ENCODE data around the gene THSD4.
A peak's percentile ranks its signal among the peaks of the same experiment; 100 is the strongest.

THSD4 gene

GRCh38 chr15:71194286-71194685 is 79.0 kb downstream of the THSD4 start:
- TF ChIP-seq, protein P1, sequence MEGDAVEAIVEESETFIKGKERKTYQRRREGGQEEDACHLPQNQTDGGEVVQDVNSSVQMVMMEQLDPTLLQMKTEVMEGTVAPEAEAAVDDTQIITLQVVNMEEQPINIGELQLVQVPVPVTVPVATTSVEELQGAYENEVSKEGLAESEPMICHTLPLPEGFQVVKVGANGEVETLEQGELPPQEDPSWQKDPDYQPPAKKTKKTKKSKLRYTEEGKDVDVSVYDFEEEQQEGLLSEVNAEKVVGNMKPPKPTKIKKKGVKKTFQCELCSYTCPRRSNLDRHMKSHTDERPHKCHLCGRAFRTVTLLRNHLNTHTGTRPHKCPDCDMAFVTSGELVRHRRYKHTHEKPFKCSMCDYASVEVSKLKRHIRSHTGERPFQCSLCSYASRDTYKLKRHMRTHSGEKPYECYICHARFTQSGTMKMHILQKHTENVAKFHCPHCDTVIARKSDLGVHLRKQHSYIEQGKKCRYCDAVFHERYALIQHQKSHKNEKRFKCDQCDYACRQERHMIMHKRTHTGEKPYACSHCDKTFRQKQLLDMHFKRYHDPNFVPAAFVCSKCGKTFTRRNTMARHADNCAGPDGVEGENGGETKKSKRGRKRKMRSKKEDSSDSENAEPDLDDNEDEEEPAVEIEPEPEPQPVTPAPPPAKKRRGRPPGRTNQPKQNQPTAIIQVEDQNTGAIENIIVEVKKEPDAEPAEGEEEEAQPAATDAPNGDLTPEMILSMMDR (conservative IDR thresholded peaks at IDR 0.05) = no peak
- no peak overlapping the region for H3K27ac ChIP-seq

DNA sequence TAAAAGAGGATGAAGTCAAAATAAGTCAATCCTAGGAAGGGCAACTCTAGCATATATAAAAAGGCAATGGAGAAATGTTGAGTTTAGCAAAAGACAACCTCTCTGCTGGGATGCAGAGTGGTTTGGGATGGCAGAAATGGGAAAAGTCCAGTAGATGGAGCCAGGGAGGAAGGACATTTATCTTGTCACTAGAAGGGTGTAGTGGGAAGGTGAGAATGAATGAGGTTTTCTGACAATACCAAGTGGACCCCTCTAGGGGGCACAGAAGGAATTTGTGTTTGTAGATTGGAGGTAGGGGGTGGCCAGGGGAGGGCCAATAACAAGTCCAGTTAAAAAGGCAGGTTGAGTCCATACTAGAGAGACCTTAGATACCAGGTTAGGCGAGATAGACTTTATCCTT is 80.0 kb downstream of the THSD4 start:
- no peak overlapping the region for H3K27ac ChIP-seq
- TF ChIP-seq, protein P1 (conservative IDR thresholded peaks at IDR 0.05) = peak; percentile 64

- H3K27ac ChIP-seq = no peak overlapping the region
- TF ChIP-seq, protein P1 (conservative IDR thresholded peaks at IDR 0.05) = no peak
These were observed 82.3 kb downstream of the THSD4 start for GRCh38 chr15:71197620-71198019.

- H3K27ac ChIP-seq = no peak overlapping the region
- TF ChIP-seq, protein P1 (conservative IDR thresholded peaks at IDR 0.05) = no peak
These were observed 83.6 kb downstream of the THSD4 start for GRCh38 chr15:71198846-71199245.

- TF ChIP-seq, protein P1 (conservative IDR thresholded peaks at IDR 0.05) = no peak
- H3K27ac ChIP-seq = no peak overlapping the region
These were observed 84.4 kb downstream of the THSD4 start for GRCh38 chr15:71199384-71200351.

DNA sequence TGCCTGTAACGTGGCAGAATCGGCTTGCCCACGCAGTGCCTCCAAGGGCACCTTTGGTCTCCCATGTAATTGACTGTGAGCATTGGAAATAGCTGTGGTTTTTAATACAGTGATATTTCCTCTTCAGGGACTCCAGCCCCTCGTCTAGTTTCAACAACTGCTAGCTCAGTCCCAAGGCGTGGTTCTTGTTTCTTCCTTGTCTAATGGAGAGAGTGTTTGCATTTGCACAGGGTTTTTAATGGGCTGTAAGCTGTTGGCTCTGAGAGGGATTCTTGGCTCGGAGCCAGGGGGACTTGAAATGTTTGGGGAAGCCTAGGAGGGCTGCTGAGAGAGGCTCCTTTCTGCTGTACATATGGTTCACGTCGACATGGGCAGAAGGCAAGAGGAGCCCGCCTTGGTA is 86.2 kb downstream of the THSD4 start:
- TF ChIP-seq, protein P1 (conservative IDR thresholded peaks at IDR 0.05) = no peak
- no peak overlapping the region for H3K27ac ChIP-seq

DNA sequence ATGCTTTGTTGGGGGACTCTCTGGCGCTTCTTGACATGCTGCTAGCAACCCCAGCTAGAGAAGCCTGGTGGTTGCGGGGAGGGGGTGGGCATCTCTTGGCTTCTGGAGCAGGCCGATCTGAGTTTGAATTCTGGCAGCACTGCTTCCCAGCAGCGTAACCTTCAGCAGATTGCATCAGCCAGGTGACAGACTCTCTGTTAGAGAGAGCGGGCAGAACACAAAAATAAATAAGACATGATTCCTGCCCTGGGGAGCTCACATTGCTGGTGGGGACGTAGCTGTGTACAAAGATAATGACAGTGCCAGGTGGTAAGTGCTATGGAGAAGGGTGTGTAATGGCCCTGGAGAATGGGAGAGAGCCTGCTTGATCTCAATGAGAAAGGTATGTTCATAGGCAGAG is 87.4 kb downstream of the THSD4 start:
- no peak overlapping the region for H3K27ac ChIP-seq
- TF ChIP-seq, protein P1 (conservative IDR thresholded peaks at IDR 0.05) = no peak

All from VCaP (cell line).